Astrocyte of the spinal cord (primary cell): Measurements from ENCODE around the gene ZDHHC4.
A peak's percentile ranks its signal among the peaks of the same experiment; 100 is the strongest.

Source experiments
- DNase-seq: peaks from one replicate; pipeline ENCODE4 v3.0.0; 2011; ENCODE audit warnings: low read depth, low spot score
- H3K4me3 ChIP-seq: 2 replicates; pipeline ENCODE4 v1.5.1; 2011; ENCODE audit warnings: low read depth, mild to moderate bottlenecking, low read length, moderate library complexity
- CTCF ChIP-seq: IDR thresholded peaks from 2 replicates; pipeline ENCODE4 v1.5.1; 2012; ENCODE audit warnings: low read depth, mild to moderate bottlenecking, low read length, inconsistent platforms
- in situ Hi-C: cut with HindIII; loops from 2 replicates; pipeline ENCODE4 v1.10.0; 2017; ENCODE audit warnings: low sequenced_read_pairs

The ZDHHC4 gene

DNA sequence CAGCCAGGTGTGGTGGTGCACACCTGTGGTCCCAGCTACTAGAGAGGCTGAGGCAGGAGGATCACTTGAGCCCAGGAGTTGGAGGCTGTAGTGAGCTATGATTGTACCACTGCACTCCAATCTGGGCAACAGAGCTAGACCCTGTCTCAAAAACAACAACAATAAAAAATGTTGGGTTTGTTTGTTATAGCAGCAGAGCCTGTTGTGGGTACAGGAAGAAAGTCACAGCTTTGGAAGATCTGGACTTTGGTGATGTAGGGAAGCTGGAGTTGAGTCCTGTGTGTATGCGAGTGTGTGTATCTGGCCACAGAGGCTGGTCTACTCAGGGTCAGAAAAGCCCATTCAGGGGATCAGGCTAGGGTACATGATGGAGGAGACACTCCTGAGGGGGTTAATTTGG is 29.9 kb upstream of the ZDHHC4 start:
- in situ Hi-C loops = no loop called here
- DNase-seq = no peak
- no peak for TF ChIP-seq CTCF
- H3K4me3 ChIP-seq = no peak overlapping the region

DNA sequence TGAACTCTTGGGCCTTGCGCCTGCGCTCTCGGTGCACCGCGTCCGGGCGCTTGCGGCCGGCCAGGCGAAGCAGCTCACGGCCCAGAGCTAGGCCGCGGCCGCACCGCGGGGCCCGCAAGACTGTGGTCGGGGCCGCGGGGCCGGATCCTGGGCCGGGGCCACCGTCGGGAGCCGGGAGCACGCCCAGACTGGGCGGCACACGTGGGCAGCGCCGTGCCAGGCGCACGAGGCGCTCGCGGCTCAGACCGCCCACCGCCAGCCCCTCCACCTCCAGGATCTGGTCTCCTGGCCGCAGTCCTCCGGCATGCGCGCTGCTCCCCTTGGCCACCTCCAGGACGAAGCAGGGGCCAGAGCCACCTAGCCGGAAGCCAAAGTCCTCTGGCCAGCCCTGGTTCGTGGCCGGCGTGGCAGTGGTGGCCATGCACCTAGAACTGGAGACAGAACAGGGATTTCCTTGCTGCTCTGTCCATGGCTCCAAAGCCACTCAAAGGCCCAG is 26.2 kb upstream of the ZDHHC4 start, which contains the start of gene GRID2IP:
Gene GRID2IP, minus strand, starts transcription at position 446 of the 496 bp plus-strand sequence. Its CDS starts 25 bp downstream, at position 421.
- TF ChIP-seq CTCF = no peak
- no peak for DNase-seq
- in situ Hi-C loops = no loop called here
- H3K4me3 ChIP-seq = no peak within 1 kb of the TSS

GRCh38 chr7:6553448-6554044 is 23.7 kb upstream of the ZDHHC4 start:
- peak; percentile 4 for TF ChIP-seq CTCF
- no peak for DNase-seq
- no peak overlapping the region for H3K4me3 ChIP-seq
- in situ Hi-C loops = no loop called here

DNA sequence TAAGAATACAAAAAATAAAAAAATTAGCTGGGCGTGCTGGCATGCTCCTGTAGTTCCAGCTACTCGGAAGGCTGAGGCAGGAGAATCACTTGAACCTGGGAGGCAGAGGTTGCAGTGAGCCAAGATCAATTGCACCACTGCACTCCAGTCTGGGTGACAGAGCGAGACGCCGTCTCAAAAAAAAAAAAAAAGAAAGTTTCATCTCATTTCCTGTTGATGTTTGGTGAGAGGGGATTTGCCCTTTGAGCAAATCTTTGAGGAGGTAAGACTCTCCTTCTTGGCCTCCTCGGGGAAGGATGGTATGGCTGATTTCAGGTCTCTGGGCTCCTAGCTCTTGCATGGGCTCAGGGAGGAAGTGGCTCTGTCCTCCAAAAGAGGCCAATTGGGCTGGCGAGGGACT is 22.4 kb upstream of the ZDHHC4 start:
- in situ Hi-C loops = no loop called here
- TF ChIP-seq CTCF = no peak
- DNase-seq = no peak
- no peak overlapping the region for H3K4me3 ChIP-seq

DNA sequence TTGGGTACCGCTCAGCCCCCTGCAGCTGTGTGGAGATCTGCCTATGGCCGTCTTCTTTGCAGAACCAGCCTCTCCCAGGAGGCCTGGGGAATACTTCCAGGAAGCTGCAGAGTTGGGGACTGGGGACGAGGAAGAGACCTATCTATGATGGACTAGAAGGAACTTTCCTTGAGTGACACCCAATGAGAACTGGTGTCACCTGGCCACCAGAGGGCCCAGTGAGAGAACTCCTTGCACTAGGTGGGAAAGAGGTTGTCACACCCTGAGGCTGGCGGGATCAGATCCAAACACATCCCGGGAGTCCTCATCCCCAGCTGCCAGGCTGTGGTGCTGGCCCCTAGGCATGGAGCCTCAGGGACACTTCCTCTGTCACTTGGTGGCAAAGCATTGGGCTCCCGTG is 21.1 kb upstream of the ZDHHC4 start:
- no peak for TF ChIP-seq CTCF
- in situ Hi-C loops = no loop called here
- no peak overlapping the region for H3K4me3 ChIP-seq
- DNase-seq = no peak

DNA sequence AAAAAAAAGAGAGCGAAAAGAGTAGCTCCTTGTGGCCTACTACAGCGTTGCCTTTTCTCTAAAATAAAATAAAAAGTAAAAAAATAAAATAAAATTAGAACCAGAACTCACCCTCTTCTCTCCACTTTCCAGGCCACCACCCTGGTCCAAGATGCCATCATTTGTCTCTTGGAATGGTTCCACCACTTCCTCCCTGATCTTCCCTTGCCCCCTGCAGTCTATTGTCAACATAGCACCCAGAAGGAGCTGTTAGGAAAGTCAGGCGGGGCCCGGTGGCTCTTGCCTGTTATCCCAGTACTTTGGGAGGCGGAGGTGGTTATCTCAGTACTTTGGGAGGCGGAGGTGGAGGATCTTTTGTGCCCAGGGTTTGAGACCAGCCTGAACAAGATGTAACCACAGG is 18.4 kb upstream of the ZDHHC4 start:
- H3K4me3 ChIP-seq = no peak overlapping the region
- peak; percentile 15 for TF ChIP-seq CTCF
- in situ Hi-C loops = no loop called here
- DNase-seq = no peak

GRCh38 chr7:6559896-6560295 is 17.4 kb upstream of the ZDHHC4 start:
- no peak for TF ChIP-seq CTCF
- no peak overlapping the region for H3K4me3 ChIP-seq
- in situ Hi-C loops = no loop called here
- DNase-seq = no peak
